ENCODE data around the gene KCNMB3.
"Not testable (repeated sequence)": the region's sequence is repeated elsewhere in the genome, so short reads cannot be mapped to it uniquely, and the experiment has no call there.

KCNMB3 gene

DNA sequence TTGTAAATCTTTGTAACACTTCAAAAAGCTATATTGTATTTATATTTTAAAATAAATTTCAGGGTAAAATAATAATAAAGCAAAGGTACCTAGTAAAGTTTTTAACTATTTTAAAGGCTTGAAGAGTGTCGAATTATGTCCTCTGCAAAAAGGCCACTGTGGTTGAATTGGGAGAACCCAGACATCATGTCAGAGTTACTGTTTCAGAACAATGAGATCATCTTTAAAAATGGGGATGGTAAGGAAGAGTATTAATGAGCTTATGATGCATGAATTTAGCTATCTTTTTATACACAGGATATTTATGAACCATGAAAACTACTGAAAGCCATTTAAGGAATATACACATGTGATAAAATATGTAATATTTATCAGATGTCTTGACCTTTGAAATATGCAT is 26.3 kb downstream of the KCNMB3 start:
- in situ Hi-C loops (cut with HindIII; ENCODE audit: low pct_ligation_motif_present, low pct_unique_long_range_greater_than_20kb, low sequenced_read_pairs): no loop called here
- DNase-seq: no peak

DNA sequence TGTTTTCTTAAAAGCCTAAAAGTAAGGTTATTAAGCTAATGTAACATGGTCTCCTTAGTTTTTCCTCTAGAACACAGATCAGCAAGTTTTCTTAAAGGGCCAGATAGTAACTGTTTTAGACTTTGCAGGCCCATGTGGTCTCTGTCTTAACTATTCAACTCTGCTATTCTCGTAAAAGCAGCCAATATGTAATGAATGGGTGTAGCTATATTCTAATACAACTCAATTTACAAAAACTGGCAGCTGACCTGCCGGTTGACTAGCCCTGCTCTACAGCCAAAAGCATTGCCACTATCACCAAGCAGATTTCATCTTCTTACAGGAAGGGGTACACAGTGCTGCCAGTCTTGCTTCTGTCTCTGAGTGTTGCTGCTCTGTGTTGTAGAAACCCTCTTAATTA is 27.4 kb downstream of the KCNMB3 start:
- in situ Hi-C loops (cut with HindIII; ENCODE audit: low pct_ligation_motif_present, low pct_unique_long_range_greater_than_20kb, low sequenced_read_pairs): no loop called here

GRCh38 chr3:179218213-179218612 is 32.7 kb downstream of the KCNMB3 start:
- in situ Hi-C loops (cut with HindIII; ENCODE audit: low pct_ligation_motif_present, low pct_unique_long_range_greater_than_20kb, low sequenced_read_pairs); DNase-seq: not testable (repeated sequence)

More for the DNA sequence above, 27.4 kb downstream of the KCNMB3 start:
- DNase-seq: no peak

GRCh38 chr3:179215550-179215949 is 35.4 kb downstream of the KCNMB3 start:
- in situ Hi-C loops (cut with HindIII; ENCODE audit: low pct_ligation_motif_present, low pct_unique_long_range_greater_than_20kb, low sequenced_read_pairs); DNase-seq: not testable (repeated sequence)

DNA sequence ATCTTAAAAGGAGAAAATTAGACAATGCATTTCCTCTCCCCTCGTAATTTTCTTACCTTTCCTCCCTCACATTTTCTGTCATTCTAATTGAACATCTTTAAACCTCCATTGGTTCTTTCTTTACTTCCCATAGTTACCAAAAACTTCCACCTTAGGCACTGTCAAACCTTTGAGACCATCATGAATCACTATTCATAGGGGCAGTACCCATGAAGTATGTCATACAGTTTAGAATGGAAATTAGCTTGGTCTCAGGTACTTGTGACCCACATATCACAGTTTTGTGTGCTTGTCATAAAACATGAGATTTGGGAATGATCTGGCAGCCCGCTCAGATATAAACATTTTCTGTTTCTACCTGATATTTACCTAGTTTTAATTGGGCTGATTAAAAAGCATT is 50.1 kb downstream of the KCNMB3 start:
- no peak for DNase-seq
- in situ Hi-C loops (cut with HindIII; ENCODE audit: low pct_ligation_motif_present, low pct_unique_long_range_greater_than_20kb, low sequenced_read_pairs): no loop called here

- no peak for DNase-seq
- in situ Hi-C loops (cut with HindIII; ENCODE audit: low pct_ligation_motif_present, low pct_unique_long_range_greater_than_20kb, low sequenced_read_pairs): no loop called here
Measured at GRCh38 chr3:179196700-179197099, 54.2 kb downstream of the KCNMB3 start.

DNA sequence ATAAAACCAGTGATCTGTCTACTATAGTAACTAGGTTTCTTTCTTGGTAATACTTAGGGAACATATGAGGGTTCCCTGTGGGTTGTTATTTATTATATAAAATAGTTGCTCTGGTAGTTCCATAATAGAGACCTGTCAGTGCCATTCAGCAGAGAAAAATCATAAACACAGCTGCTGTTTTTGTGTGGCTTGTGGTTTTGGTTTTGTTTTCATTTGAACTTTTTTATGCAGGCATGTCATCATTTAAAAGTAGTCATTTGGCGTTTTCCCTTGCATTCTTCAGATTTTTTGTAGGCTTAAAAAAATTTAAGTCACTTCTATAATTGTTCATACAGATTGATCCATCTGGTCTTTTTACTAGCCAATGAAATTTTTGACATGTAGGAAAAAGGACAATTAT is 54.8 kb downstream of the KCNMB3 start:
- in situ Hi-C loops (cut with HindIII; ENCODE audit: low pct_ligation_motif_present, low pct_unique_long_range_greater_than_20kb, low sequenced_read_pairs): no loop called here
- DNase-seq: peak; percentile 40

DNA sequence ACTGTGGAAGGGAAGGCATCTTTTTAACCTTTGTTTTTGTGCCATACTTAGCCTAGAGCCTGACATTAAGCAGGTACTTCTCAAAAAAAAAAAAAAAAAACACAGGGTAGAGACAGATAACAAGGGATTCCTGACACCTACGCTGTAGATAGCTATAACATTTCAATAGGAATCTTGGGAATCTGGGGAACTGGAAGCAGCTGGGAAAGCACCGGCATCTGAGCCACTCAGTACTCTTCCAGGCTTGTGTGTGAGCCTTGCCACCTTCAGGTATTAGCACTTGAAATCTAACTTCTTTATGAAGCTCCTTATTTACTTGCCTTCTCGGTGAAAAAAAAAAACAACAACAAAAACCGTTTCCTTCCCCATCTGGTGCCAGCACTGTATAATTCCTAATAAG is 56.0 kb downstream of the KCNMB3 start:
- no peak for DNase-seq
- in situ Hi-C loops (cut with HindIII; ENCODE audit: low pct_ligation_motif_present, low pct_unique_long_range_greater_than_20kb, low sequenced_read_pairs): no loop called here
